H1 (cell line): ENCODE measurements around the gene IFNG-AS1.

ENCODE experiments used
- EP300 ChIP-seq, 2 experiments: IDR thresholded peaks; 1 replicate in 1 of 2; 2 replicates in 1 of 2; pipeline ENCODE4 v1.6.1; 2011 to 2012; ENCODE audit warnings: low read depth in 2 of 2, low read length in 2 of 2, mild to moderate bottlenecking in 2 of 2, borderline replicate concordance in 1 of 2, inconsistent platforms in 1 of 2, moderate library complexity in 1 of 2
- EZH2 ChIP-seq: fragments of 200-600 bp; sonication (generic); IDR thresholded peaks from 2 replicates; pipeline ENCODE4 v1.7.1; 2012; ENCODE audit warnings: low read depth, mild to moderate bottlenecking, moderate library complexity, low read length, inconsistent platforms; ENCODE audit not compliant: severe bottlenecking
- JUND ChIP-seq: IDR thresholded peaks from 2 replicates; pipeline ENCODE4 v1.6.1; 2011; ENCODE audit warnings: mild to moderate bottlenecking, improper control_type of control experiment, low read length
- KDM1A ChIP-seq: fragments of 200-600, 300-600 bp; sonication (generic); IDR thresholded peaks from 2 replicates; pipeline ENCODE4 v1.7.1; 2016; ENCODE audit warnings: mild to moderate bottlenecking, low read length, borderline replicate concordance
- NRF1 ChIP-seq: IDR thresholded peaks from 2 replicates; pipeline ENCODE4 v1.6.1; 2011; ENCODE audit warnings: mild to moderate bottlenecking, low read depth, low read length, improper control_type of control experiment
- POLR2A ChIP-seq, 2 experiments: IDR thresholded peaks; 1 replicate in 1 of 2; 2 replicates in 1 of 2; pipeline ENCODE4 v1.6.1; 2011; ENCODE audit warnings: low read depth in 2 of 2, low read length in 2 of 2, mild to moderate bottlenecking in 2 of 2; ENCODE audit errors: control extremely low read depth in 1 of 2
- POLR2AphosphoS5 ChIP-seq: IDR thresholded peaks from 2 replicates; pipeline ENCODE4 v1.6.1; 2011; ENCODE audit warnings: low read depth, low read length
- SAP30 ChIP-seq: fragments of 300-600 bp; sonication (generic); IDR thresholded peaks from 2 replicates; pipeline ENCODE4 v1.7.1; 2012; ENCODE audit warnings: low read length, moderate library complexity, mild to moderate bottlenecking, inconsistent platforms; ENCODE audit not compliant: insufficient read depth, insufficient replicate concordance
- SP4 ChIP-seq: IDR thresholded peaks from 2 replicates; pipeline ENCODE4 v1.6.1; 2012; ENCODE audit warnings: low read length, inconsistent platforms
- TAF1 ChIP-seq: IDR thresholded peaks from 2 replicates; pipeline ENCODE4 v1.6.1; 2011; ENCODE audit warnings: mild to moderate bottlenecking, low read depth, low read length
- TF ChIP-seq, protein P1 (sequence below): IDR thresholded peaks from 2 replicates; pipeline ENCODE4 v1.6.1; 2012; ENCODE audit warnings: inconsistent platforms
- TF ChIP-seq, protein P2 (sequence below), 3 experiments: IDR thresholded peaks; 1 replicate in 2 of 3; 2 replicates in 1 of 3; pipeline versions ENCODE4 v1.5.1 to v1.6.1; 2011; ENCODE audit warnings: low read length in 3 of 3, mild to moderate bottlenecking in 3 of 3, inconsistent platforms in 2 of 3, low read depth in 1 of 3, moderate library complexity in 1 of 3; ENCODE audit not compliant: insufficient read depth in 1 of 3; ENCODE audit errors: control extremely low read depth in 1 of 3
- TF ChIP-seq, protein P3 (sequence below): IDR thresholded peaks from 2 replicates; pipeline ENCODE4 v1.6.1; 2011; ENCODE audit warnings: low read length, improper control_type of control experiment

DNA sequence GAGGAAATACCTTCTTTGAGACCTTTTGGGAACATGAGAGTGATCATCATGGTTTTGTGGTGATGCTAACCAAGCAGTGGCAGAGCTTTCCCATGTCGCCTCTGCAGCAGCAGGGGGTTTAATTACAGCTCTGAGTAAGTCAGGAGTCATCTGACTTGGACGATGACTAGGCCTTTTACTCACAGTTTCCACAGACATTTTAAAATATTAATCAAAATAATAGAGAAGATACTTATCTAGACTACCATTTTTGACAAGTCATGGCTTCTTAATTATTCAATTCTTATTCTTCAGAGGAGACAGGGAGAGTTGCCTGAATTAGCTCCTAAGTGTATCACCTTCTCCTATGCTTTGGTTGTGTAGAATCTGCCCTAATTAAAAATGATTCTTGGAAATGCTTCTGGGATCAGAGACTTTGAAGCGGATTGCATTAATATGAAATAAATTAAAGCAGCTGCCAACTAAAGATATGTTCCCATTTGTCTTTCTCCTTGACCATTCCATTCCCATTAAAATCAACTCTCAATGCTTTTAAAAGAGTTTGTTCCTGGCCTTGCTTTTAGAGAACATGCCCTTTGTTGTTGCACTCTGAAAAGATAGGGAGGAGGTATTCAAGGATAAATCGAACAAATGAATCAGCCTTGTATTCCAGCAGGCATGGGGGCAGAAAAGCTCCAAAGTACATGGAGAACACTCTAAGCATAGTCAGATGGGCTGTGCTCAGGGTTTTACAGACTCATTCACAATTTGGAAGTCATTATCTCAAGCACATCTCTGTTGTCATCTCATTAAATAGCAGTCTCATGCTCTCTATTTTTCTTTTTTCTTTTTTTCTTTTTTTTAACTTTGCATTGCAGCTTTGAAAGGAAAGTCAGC is 7.7 kb upstream of the IFNG-AS1 start:
- no peak for TF ChIP-seq JUND
- TF ChIP-seq POLR2A (IDR thresholded peaks at IDR 0.05; ENCODE audit: control extremely low read depth in 1 of 2, low read depth in 2 of 2, low read length in 2 of 2) = no peak
- TF ChIP-seq, protein P1, sequence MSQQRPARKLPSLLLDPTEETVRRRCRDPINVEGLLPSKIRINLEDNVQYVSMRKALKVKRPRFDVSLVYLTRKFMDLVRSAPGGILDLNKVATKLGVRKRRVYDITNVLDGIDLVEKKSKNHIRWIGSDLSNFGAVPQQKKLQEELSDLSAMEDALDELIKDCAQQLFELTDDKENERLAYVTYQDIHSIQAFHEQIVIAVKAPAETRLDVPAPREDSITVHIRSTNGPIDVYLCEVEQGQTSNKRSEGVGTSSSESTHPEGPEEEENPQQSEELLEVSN = no peak
- TF ChIP-seq EP300 (IDR thresholded peaks at IDR 0.05; ENCODE audit: borderline replicate concordance in 1 of 2, low read depth in 2 of 2, low read length in 2 of 2) = no peak
- TF ChIP-seq, protein P2, sequence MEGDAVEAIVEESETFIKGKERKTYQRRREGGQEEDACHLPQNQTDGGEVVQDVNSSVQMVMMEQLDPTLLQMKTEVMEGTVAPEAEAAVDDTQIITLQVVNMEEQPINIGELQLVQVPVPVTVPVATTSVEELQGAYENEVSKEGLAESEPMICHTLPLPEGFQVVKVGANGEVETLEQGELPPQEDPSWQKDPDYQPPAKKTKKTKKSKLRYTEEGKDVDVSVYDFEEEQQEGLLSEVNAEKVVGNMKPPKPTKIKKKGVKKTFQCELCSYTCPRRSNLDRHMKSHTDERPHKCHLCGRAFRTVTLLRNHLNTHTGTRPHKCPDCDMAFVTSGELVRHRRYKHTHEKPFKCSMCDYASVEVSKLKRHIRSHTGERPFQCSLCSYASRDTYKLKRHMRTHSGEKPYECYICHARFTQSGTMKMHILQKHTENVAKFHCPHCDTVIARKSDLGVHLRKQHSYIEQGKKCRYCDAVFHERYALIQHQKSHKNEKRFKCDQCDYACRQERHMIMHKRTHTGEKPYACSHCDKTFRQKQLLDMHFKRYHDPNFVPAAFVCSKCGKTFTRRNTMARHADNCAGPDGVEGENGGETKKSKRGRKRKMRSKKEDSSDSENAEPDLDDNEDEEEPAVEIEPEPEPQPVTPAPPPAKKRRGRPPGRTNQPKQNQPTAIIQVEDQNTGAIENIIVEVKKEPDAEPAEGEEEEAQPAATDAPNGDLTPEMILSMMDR (IDR thresholded peaks at IDR 0.05; ENCODE audit: control extremely low read depth in 1 of 3, insufficient read depth in 1 of 3, low read depth in 1 of 3, low read length in 3 of 3) = no peak
- TF ChIP-seq SP4 = no peak
- TF ChIP-seq NRF1 = no peak
- no peak for TF ChIP-seq POLR2AphosphoS5
- no peak for TF ChIP-seq EZH2
- TF ChIP-seq, protein P3, sequence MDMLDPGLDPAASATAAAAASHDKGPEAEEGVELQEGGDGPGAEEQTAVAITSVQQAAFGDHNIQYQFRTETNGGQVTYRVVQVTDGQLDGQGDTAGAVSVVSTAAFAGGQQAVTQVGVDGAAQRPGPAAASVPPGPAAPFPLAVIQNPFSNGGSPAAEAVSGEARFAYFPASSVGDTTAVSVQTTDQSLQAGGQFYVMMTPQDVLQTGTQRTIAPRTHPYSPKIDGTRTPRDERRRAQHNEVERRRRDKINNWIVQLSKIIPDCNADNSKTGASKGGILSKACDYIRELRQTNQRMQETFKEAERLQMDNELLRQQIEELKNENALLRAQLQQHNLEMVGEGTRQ = no peak
- TF ChIP-seq SAP30 = no peak
- no peak for TF ChIP-seq KDM1A
- no peak for TF ChIP-seq TAF1
